ENCODE data around the gene VDAC1.

VDAC1 gene

DNA sequence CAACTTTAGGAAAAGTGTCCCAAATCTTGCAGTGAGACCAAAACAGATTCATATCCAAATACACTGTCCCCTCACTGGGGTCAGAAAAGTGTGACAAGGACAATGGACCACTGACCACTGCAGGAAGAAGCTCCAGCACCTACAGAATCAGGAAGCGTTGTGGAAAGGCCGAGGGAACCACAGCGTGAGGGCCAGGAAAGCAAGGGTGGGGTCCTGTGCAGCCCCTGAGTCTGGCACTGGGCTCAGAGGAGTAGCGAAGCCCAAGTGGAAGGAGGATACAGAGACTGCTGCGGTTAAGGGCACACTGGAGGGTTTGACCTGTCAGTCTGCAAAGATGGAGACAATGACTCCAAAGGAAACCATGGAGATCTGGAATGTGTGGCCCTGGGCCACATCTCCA is 73.2 kb downstream of the VDAC1 start:
- Mint-ChIP-seq H3K36me3 (ENCODE audit: low read depth) (no peaks in the 10 kb centered on the region), H3K4me3 (no peak overlapping the region), H3K27me3 (ENCODE audit: low read depth) (no peaks in the 10 kb centered on the region), H3K4me1 (ENCODE audit: low read depth) (peaks cover 25% of the 10 kb centered on the region), H3K27ac (peak overlapping the region; percentile 41), H3K9me3 (no peaks in the 10 kb centered on the region)
- DNase-seq (ENCODE audit: low spot score) = no peak

DNA sequence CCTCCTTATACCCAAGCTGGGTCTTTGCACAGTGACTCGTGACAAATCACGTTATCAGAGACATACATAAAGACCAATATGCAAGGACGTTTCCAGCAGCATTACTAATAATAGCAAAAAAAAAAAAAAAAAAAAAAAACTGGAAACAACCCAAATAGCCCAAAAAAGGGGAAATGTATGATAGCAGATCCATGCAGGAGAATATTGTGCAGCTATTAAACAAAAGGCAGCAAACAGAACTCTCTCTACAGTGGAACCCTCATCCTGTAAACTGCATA is 74.0 kb downstream of the VDAC1 start:
- Mint-ChIP-seq H3K4me3 (peak overlapping the region; percentile 76), H3K9me3 (no peaks in the 10 kb centered on the region), H3K4me1 (ENCODE audit: low read depth) (peaks cover 25% of the 10 kb centered on the region), H3K36me3 (ENCODE audit: low read depth) (no peaks in the 10 kb centered on the region), H3K27me3 (ENCODE audit: low read depth) (no peaks in the 10 kb centered on the region), H3K27ac (peak overlapping the region; percentile 87)
- no peak for DNase-seq (ENCODE audit: low spot score)

DNA sequence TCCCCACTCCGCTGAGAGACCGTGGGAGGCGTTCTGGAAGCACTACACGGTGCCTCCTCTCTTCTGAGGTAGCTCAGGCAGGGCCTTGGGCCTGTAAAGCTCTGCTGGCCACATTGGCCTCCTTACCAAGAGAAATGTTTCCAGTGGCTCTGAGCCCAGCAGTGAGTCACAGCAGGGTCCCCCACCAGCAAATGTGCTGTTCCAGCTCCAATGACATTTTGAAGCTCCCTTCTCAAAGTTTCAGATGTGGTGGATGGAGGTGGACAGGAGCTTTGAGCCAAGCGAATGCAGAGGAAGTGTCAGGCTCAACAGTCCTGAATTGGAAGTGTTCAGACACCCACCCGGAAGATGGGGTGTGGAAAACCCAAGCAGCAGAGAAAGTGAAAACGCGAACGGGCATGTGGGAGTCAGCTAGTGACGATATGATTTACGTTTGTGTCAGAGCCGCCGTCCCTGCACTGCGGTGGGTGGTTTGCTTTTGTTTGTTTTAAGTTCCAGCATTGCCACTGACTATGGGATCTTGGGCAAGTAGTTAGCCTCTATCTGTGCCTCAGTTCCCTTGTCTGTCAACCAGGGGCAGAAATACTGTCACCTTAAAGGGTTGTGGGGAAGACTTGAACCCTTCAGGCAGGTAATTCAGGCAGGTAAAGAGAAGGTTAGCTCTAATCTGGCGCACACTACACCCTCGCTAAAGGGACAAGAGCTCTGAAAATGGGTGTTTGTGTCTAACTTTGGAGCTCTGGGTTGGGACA is 74.5 kb downstream of the VDAC1 start:
- Mint-ChIP-seq H3K9me3 (no peaks in the 10 kb centered on the region), H3K27me3 (ENCODE audit: low read depth) (no peaks in the 10 kb centered on the region), H3K27ac (peak overlapping the region; percentile 87), H3K36me3 (ENCODE audit: low read depth) (no peaks in the 10 kb centered on the region), H3K4me3 (peak overlapping the region; percentile 76), H3K4me1 (ENCODE audit: low read depth) (peaks cover 25% of the 10 kb centered on the region)
- DNase-seq (ENCODE audit: low spot score) = peak; percentile 86

DNA sequence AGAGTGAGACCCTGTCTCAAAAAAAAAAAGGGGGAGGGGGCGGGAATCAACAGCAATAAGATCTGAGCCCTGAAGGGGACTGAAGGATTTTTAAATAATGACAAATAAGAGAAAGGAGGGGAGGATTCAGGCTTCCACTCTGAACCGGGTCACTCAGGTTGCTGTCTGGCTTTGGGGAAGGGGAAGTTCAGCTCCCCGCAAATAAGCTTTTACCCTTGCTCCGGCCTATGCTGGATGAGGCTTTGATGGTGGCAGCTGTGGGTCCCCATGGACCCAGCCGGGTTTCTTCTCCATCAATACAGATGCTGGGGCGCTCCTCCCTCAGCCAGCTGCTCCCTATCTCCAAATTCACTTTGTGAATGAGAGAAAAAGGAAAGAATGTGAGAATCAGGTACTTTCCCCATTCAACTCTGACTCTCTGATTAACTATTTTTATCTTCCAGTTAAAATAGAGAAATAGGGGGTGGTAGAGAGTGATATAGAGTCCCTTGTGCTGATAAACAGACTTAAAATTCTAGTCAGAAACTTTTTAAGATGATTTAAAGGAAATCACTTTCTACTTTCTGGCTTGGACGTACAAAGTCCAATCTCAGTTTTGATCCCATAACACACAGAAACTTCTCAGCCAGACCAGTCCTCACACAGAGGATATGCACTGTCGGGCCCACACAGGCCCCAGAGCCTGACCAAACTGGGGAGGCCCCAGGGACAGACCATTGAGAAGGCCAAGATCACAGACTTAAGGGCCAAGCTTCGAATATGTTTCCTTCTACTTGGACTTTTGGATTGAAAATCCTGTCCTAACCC is 76.0 kb downstream of the VDAC1 start:
- Mint-ChIP-seq H3K4me3 (no peak overlapping the region), H3K9me3 (no peaks in the 10 kb centered on the region), H3K27me3 (ENCODE audit: low read depth) (no peaks in the 10 kb centered on the region), H3K4me1 (ENCODE audit: low read depth) (peaks cover 25% of the 10 kb centered on the region), H3K36me3 (ENCODE audit: low read depth) (no peaks in the 10 kb centered on the region), H3K27ac (peak overlapping the region; percentile 45)
- no peak for DNase-seq (ENCODE audit: low spot score)

DNA sequence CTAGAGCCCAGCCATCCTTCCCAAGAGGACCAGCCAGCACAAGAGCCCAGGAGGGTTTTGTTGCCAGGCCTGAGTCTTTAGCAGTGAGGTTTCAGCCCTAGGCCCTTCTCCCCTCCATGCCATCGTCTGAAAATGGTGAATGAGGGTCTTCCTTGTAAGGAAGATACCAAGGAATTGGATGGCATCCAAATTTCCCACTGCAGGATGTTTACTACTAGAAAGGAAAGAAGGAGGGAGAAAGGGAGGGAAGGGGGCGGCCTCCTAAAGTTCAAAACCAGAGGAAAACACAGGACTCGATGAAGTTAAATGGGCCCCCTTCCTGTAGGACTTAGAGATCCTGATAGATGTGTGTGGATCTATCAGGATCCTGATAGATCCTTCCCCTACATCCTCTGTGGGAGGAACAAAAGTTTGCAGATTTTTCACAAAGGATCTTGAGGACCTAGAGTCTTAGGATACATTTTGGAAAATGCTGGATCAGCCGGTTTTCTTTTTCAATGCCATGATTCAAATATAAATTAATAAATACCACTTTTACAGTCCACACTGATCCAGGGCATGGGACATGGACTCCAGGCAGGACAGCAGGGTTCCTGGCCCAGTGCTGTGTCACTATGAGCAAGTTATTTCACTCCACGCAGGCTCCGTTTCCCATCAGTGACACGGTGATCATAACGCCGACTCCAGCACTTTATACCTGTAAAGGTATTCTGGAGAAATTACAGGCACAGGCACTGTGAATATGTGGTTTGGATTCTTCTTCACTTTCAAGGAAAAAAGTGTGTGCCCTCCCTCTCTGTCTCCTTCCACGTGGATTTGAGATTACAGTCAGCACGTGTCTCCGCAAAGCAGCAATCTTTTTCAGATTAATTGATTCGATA is 77.2 kb downstream of the VDAC1 start:
- Mint-ChIP-seq H3K4me3 (no peak overlapping the region), H3K27ac (no peak overlapping the region), H3K4me1 (ENCODE audit: low read depth) (peaks cover 25% of the 10 kb centered on the region), H3K36me3 (ENCODE audit: low read depth) (no peaks in the 10 kb centered on the region), H3K27me3 (ENCODE audit: low read depth) (no peaks in the 10 kb centered on the region), H3K9me3 (no peaks in the 10 kb centered on the region)
- no peak for DNase-seq (ENCODE audit: low spot score)

DNA sequence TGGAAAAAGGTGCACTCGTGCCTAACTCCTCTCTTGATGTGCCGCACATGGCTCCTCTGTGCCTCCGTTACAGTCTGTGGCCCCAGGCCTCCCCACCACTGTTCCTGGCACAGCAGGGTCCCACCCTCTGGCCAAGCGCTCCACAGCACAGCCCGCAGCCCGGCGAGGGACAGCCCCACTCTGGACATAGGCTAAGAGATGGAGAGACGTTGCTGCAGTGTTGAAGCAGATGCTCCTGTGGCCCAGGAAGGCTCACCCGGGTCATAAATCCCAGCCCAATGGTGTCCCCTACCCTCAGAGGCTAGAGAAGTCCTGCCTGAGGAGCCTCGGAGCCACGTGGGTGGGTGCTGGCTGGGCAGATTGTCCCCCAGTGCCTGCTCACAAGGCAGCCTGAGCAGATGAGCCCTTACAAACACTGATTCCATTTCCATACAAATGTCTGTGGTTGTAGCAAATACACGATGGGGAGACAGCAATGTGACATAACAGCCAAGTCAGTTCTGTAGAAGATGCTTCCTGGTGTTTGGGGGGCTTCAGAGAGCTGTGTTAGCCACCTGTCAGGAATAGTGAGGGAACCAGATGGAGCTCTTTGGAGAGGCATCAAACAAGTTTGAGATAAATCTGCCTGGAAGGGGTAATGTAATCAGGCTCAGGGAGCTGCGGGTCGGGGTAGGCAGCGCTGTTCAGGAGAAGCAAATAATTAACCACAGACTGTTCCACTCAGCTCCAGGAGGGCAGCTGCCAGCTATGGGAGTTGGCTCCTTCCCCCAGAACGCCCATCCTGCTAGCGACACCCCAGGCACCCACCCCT is 78.1 kb downstream of the VDAC1 start:
- no peaks in the 10 kb centered on the region for H3K36me3 Mint-ChIP-seq (ENCODE audit: low read depth)
- H3K27ac Mint-ChIP-seq = no peak overlapping the region
- no peak overlapping the region for H3K4me3 Mint-ChIP-seq
- H3K9me3 Mint-ChIP-seq = no peaks in the 10 kb centered on the region
- DNase-seq (ENCODE audit: low spot score) = no peak
- H3K27me3 Mint-ChIP-seq (ENCODE audit: low read depth) = no peaks in the 10 kb centered on the region
- H3K4me1 Mint-ChIP-seq (ENCODE audit: low read depth) = peaks cover 23% of the 10 kb centered on the region

DNA sequence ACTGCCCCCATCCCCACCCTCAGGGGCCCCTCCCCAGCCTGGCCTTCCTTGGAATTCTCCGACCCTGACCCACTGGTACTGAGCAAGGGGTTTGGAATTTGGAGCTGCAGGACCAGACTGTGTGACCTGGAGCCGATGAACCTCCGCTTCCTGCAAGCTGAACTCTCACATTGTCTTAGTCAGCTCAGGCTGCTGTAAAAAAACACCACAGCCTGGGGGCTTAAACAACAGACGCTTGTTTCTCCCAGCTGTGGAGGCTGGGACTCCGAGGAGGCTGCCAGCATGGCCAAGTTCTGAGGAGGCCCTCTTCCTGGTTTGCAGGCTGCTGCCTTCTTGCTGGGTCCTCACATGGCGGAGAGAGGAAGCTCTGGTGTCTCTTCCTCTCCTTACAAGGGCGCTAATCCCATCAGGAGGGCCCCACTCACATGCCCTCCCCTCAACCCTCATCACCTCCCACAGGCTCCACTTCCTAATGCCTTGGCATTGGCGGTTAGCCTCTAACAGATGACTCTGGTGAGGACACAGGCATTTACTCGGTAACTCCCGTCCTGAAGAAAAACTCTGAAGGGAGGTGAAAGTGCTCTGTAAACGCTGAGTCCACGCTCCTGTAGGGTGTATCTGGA is 78.8 kb downstream of the VDAC1 start:
- Mint-ChIP-seq H3K27ac (no peak overlapping the region), H3K4me3 (no peak overlapping the region), H3K4me1 (ENCODE audit: low read depth) (peaks cover 17% of the 10 kb centered on the region), H3K27me3 (ENCODE audit: low read depth) (no peaks in the 10 kb centered on the region), H3K9me3 (no peaks in the 10 kb centered on the region), H3K36me3 (ENCODE audit: low read depth) (no peaks in the 10 kb centered on the region)
- DNase-seq (ENCODE audit: low spot score) = no peak

DNA sequence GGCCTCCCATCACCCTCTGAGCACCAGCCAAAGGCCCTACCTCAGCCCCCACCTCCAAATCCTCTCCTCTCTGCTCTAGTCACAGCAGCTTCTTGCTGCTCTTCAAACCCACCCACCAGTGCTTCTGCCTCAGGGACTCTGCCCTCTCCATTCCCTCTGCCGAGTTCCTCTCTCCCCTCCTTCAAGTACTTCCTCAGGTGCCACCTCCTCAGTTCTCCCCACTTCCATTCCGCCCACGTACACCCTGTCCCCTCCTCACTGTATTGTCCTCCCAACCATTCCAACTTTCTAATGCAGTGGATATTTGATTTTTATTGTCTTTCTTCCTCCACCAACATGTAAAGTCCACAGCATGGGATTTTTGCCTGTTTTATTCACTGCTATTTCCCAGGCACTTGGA is 79.5 kb downstream of the VDAC1 start:
- no peak overlapping the region for H3K4me3 Mint-ChIP-seq
- H3K4me1 Mint-ChIP-seq (ENCODE audit: low read depth) = peaks cover 12% of the 10 kb centered on the region
- DNase-seq (ENCODE audit: low spot score) = no peak
- H3K27ac Mint-ChIP-seq = no peak overlapping the region
- H3K36me3 Mint-ChIP-seq (ENCODE audit: low read depth) = no peaks in the 10 kb centered on the region
- H3K9me3 Mint-ChIP-seq = no peaks in the 10 kb centered on the region
- H3K27me3 Mint-ChIP-seq (ENCODE audit: low read depth) = no peaks in the 10 kb centered on the region

DNA sequence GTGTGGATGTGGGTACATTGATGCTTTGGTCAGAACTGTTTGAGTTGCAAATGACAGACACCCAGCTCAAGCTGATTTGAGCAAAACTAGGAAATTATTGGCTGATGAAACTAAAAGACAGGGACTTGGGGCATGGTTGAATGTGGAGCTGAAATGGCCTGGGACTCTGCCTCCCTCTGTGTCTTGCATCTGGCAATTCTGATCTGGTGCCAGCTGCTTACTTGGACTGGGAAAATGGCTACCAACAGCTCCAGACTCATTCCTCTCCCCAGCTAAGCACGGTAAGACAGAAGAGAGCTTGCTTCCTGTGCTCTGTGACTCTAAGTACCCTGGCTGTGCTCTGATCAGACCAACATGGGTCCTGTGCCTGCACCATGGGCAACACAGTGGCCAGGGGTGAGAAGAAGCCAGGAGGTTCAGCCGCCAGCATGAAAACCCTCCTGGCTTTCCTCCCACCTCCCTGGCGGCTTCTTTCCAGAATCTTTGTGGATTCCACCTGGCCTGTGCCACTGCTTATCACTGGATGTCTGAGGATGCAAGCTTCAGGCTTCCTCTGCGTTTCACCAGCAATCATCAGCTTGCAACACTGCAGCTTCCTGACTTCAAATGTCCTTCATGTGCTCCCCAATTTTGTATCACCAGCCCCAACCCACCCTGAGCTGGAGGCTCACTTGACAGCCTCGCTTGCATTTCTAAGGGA is 80.4 kb downstream of the VDAC1 start:
- Mint-ChIP-seq H3K27me3 (ENCODE audit: low read depth) (no peaks in the 10 kb centered on the region), H3K9me3 (no peaks in the 10 kb centered on the region), H3K4me3 (no peak overlapping the region), H3K4me1 (ENCODE audit: low read depth) (peaks cover 5% of the 10 kb centered on the region), H3K36me3 (ENCODE audit: low read depth) (no peaks in the 10 kb centered on the region), H3K27ac (no peak overlapping the region)
- no peak for DNase-seq (ENCODE audit: low spot score)

DNA sequence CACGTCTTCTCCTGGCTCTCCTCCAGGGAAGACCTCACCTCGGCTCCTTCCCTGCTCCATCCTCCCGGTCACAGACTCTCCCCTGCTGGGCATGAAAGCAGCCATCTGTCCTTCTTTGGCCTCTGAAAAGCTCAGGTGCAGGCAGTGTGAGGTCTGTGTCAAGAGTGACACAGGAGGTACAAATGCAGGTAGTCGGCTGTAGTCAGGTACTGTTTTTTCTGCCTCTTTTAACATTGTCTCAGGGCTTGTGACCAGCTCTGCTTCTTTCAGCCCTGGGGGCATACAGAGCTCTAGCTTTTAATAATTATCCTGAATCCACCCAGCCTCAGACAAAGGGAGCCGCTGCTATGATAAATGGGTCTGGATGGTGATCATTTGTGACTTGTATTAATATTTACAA is 82.8 kb downstream of the VDAC1 start:
- Mint-ChIP-seq H3K4me1 (ENCODE audit: low read depth) (peaks cover 2% of the 10 kb centered on the region), H3K4me3 (no peak overlapping the region), H3K27ac (no peak overlapping the region), H3K36me3 (ENCODE audit: low read depth) (no peaks in the 10 kb centered on the region), H3K27me3 (ENCODE audit: low read depth) (no peaks in the 10 kb centered on the region), H3K9me3 (no peaks in the 10 kb centered on the region)
- no peak for DNase-seq (ENCODE audit: low spot score)
